ENCODE measurements around the gene KSR2.

GRCh38 chr12:117484901-117485300, 483.9 kb downstream of the KSR2 start:
- TF ChIP-seq CTCF (conservative IDR thresholded peaks at IDR 0.05) (no peak), EZH2 (IDR thresholded peaks at IDR 0.05; ENCODE audit: low read depth) (no peak)
